T-helper 9 cell (primary cell): Measurements from ENCODE around the gene KCNG2.
"Not testable (repeated sequence)": the region's sequence is repeated elsewhere in the genome, so short reads cannot be mapped to it uniquely, and the experiment has no call there.

Source experiments
- DNase-seq: peaks from one replicate; pipeline ENCODE4 v3.0.0-alpha.2; 2020
- total RNA-seq, 2 donors: gene quantifications; one replicate each; lab custom pipeline; 2026; lab: John Stamatoyannopoulos, UW

The KCNG2 gene, protein sequence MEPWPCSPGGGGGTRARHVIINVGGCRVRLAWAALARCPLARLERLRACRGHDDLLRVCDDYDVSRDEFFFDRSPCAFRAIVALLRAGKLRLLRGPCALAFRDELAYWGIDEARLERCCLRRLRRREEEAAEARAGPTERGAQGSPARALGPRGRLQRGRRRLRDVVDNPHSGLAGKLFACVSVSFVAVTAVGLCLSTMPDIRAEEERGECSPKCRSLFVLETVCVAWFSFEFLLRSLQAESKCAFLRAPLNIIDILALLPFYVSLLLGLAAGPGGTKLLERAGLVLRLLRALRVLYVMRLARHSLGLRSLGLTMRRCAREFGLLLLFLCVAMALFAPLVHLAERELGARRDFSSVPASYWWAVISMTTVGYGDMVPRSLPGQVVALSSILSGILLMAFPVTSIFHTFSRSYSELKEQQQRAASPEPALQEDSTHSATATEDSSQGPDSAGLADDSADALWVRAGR
- total RNA-seq: 0 reads per million in 2 donors

DNA sequence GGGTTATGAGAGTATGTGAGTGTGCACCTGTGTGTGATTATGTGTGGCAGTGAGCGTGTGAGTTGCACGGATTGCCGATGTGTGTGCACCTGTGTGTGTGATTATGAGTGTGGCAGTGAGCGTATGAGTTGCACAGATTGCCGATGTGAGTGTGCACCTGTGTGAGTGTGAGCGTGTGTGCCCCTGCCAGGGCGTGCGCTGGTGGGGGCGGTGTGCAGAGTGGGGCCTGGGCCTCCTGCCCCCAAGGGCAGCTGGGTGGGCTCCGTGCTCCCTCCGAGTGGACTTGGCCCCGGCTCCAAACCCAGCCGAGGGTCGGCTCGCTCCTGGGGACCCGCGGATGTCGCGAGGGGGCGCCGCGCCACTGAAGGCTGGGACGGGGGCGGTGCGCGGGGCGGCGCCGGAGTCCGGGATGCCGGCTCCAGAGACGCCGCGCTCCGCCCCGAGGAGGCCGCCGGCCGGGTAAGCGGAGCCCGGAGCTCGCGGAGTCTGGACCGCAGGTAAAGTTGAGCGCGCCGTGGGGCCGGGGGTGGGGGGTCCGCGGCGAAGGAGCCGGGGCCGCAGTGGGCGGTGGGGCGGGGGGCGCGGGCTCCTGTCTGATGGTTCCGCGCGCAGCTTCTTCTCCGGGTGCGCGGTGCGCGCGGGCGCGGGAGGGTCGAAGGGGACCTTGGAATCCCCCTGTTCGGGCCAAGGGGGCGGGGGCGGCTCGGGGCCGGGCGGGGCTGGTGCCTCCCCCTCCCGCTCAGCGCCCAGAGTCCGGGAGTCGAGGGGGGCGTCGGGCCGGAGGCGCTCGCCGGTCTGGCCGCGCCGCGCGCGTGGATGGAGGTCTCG, at the start of gene KCNG2:
KCNG2 (plus strand) TSS at position 421 of the 828 bp plus-strand sequence. CDS start 65,730 bp downstream, outside the sequence.
- no peak for DNase-seq

DNA sequence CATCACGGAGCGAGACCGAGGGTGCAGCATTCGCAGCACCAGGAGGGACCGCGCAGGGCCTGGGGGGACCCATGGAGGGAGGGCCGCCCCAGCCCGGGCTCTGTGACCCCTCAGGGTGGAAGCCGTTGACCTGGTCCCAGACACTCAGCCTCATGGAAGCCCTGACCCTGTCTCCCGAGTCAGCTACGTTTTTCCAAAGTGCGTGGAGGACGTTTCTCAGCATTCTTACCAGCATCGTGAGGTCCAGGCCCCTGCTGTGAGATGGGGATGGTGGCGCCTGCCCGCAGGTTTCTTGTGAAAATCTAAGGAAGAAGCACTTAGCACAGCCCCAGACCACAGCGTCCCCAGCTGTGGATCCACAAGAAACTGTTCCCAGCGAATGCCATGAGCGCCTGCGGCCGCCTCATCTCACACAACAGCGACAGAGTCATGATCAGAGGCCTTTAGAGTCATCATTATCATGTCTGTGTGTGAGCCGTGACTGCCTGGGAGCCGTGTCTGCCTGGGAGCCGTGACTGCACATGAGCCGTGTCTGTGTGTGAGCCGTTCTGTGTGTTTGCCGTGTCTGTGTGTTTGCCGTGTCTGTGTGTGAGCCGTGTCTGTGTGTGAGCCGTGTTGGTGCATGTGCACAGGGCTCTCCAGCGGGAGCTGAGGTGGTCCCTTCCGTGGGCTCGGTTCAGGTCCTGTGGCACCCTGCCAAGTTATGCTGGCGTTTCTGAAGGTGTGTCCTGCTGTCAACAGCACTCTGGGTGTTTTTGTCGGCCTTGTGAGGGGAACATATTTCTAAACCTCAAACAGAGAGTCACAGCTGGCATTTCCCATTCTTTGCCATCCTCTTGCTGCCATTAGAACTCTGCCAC, 49.2 kb upstream of the KCNG2 start:
- DNase-seq: no peak

DNA sequence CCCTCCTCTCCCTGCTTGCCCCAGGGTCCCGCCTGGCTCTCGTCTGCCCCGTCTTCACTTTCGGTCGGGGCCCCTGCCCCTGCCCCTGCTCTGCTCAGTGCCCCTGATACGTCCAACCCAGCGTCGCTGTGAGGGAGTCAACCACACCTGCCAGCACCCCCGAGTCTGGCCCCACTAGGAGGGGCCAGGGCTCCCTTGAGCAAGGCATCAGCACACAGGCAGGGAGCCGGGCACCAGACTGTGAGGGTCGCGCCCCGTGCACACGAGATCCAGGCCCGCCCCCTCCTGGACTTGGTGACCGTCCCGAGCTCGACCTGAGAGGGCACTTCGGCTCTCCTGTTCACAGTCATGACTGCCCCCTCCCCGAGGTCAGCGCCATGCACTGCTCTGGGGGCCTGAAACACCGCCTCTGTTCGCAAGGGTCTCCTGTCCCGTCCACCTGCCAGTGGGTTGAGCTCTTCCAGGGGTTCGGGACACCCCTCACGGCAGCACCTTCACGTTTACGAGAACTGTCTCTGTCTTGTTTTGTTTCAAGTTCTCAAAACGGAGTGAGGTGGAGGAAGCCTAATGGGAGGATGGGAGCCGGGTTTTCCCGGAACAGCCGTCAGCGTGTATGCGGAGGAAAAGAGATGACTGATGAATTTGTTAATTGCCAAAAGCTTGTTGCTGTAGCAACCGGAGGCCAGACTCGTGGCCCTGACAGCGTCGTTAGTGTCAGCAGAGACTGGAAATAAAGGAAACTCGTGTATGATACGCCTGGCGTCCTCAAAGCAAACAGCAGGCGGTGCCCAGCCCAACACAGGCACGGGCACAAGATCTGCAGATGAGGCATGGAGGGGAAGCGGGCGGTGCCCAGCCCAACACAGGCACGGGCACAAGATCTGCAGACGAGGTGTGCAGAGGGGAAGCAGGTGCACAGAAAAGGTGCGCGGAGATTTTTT, 48.2 kb upstream of the KCNG2 start:
- DNase-seq: no peak

DNA sequence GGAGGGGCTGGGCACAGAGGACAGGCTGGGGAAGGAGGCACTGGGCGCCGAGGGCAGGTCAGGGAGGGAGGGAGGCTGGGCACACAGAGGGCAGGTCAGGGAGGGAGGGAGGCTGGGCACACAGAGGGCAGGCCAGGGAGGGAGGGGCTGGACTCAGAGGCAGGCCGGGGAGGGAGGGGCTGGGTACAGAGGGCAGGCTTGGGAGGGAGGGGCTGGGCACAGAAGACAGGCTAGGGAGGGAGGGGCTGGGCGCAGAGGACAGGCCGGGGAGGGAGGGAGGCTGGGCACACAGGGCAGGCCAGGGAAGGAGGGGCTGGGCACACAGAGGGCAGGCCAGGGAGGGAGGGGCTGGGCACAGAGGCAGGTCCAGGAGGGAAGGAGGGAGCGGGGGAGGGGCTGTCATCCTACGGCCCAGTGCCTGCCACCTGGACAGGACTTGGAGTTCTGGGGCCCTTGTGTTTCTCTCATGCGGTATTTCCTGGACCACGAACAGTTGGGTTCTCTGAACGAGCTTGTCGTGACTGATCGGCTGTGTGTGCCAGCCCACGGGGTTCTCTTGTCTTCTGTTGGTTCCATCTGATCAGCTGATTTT, 46.7 kb upstream of the KCNG2 start:
- no peak for DNase-seq

DNA sequence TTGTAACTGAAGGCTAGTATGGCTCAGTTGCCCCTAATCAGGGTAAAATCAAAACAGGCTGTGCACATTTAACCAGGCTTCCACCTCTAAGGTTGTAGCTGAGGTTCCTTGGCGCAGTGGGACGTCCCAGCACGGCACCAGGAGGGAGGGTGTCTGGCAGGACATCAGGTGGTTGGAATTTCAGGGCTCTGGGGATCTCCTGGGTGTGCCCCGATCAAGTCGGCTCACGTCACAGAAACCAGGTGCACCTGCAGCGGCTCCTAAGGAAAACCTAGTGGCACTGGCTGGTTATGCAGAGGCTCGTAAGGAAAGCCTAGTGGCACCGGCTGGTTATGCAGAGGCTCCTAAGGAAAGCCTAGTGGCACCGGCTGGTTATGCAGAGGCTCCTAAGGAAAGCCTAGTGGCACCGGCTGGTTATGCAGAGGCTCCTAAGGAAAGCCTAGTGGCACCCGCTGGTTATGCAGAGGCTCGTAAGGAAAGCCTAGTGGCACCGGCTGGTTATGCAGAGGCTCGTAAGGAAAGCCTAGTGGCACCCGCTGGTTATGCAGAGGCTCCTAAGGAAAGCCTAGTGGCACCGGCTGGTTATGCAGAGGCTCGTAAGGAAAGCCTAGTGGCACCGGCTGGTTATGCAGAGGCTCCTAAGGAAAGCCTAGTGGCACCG, 45.7 kb upstream of the KCNG2 start:
- not testable (repeated sequence) for DNase-seq

DNA sequence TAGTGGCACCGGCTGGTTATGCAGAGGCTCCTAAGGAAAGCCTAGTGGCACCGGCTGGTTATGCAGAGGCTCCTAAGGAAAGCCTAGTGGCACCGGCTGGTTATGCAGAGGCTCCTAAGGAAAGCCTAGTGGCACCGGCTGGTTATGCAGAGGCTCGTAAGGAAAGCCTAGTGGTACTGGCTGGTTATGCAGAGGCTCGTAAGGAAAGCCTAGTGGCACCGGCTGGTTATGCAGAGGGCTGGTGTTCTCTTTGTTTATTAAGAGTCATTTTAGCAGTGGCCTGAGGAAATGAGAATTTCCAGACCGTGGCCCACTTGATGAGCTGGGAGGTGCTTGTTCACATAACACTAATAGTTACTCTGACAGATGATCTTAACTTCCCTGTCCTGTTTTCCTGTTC, 44.8 kb upstream of the KCNG2 start:
- DNase-seq: not testable (repeated sequence)

DNA sequence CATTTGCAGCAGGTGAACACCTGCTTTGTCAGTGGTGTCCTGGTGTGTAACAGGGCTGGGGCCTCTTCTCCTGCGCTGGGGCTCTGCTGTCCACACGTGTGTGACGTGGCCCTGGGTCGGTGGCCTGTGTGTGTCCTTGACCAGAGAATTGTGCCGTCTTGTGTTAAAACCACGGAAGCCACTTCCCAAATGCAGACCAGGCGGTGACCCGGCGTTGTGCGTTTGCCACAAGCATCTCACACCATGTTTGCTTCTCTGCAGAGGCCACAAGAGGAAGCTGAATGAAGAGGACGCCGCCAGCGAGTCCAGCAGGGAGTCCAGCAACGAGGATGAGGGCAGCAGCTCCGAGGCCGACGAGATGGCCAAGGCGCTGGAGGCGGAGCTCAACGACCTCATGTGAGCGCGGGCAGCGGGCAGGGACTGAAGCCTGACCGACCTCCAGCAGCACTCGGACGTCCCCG, 44.3 kb upstream of the KCNG2 start:
- DNase-seq: no peak

DNA sequence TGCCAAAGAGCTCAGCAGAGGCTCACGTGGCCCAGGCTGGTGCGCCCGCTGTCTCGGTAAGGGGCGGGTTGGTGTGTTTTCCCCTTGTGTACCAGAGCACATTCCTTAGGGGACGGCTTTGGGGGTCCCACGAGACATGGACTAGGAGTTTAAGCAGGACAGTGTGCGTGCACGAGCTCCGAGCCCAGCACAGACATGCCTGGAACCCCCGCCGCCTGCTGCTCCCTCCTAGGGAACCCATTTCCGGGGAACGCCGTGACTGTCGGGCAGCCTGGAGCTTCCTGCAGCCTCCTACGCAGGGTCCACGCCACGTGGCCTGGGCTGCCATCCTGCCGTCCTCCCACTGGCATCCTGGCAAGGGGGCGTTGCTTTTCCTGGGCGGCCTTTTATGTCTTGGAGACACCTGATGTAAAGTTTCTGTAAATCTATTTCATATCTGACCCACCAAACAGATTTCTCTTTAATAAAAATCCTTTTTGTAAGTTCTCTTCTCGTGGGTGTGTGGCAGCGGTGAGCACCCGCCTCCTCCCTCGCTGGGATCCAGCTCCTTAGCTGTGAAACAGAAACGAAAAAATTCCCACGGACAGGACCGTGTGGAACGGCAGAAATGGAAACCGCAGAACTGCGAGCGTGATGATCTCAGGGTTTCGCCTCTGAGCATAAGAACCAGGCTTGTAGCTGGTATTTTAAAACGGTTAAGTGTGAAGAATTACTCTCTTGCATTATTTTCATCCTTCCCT, 43.5 kb upstream of the KCNG2 start:
- DNase-seq: no peak

DNA sequence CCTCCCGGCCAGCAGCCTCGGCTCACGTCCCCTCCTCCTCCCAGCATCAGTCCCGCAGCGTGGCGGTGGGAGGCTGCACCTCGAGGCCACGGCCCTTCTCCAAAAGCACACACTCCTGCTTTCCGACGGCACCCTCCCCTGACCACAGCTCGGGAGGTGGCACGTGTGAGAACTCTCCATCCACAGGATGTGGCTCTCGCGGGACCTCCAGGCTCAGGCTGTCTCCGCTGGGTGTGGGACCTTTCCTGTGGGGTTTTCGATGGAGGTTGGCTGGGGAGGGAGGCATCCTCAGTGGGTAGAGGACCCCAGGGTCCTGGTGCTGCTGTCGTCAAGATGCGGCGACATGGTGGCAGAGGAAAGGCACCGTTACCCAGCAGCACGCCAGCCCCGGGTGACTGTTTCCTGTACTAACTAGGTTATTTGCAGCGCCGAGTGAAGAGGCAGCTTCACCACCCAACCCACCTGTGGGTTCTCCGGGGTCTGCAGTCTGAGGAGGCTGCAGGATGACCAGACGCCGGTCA, 42.8 kb upstream of the KCNG2 start:
- DNase-seq: no peak

DNA sequence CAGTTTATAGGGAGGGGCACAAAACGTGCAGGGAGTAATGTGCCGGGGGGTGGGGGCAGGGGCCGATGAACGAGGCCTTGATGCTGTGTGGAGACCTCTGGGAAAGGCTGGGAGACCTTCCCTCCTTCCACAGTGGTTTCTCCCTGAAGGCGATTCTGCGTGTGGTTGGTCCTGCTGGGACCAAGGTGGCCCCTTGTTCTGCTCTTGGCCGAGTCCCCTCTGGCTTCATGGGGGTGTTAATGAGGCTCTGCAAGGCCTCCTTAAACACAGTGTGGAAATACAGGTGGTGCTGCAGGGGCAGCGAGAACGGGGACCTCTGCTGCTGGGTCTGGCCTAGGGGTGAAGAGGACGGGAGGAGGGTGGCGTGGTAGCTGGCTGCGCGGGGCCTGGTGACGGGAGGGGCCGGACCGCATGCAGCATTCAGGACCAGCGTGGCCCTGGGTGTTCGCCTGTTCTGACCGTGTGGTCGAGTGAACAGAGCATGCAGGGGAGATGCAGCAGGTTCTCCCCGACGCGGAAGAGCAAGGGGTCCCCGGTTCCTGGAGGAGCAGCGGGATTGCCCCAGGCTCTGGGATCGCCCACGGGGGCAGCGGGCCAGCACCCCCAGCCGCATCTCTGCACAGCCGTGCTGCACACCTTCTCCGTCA, 42.1 kb upstream of the KCNG2 start:
- no peak for DNase-seq

DNA sequence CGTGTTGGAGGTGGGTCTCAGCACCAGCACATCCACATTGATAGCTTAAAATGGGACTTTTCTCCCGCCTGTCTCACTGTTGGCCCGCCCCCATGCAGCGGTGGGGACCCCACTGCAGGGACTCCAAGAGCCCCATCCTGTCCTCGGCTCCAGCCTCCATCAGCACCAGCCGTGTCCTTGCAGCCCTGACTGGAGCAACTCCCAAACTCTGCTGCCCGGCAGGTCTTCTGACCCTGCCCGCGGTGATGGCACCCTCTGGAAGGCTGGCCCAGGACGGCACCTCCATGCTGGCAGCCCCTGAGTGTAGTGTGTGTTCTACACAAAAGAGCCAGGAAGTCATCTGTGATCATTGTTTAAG, 41.6 kb upstream of the KCNG2 start:
- no peak for DNase-seq

DNA sequence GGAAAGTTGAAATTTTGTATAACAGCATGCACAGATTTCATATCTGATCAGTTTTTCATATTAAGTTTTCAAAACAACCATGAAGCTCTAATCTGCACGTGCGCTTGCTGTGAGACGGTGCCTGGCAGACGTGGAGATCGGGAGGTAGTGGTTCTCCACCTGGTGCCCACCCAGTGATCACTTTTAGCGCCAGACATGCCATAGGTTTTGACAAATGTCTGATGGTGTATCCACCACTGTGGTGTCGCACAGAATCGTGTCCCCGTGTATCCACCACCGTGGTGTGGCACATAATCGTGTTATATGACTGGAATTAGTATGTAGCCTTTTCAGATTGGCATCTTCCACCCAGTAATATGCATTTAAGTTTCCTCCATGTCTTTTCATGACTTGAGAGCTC, 40.9 kb upstream of the KCNG2 start:
- DNase-seq: no peak

DNA sequence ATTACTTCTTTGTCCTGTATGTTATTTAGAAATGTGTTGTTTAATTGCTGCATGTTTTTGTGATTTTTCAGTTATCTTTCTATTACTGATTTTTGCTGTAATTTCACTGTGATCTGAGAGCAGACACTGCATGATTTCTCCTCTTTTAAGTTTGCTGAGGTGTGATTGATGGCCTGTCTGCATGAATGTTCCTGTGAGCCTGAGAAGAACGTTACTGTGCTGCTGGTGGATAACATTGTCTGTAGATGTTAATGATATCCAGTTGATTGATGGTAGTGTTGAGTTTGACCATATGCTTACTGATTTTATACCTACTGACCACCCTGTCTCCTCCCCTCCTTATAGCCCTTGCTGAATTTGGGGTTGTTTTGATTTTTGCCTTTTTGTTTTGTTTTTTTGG, 37.4 kb upstream of the KCNG2 start:
- DNase-seq: no peak

DNA sequence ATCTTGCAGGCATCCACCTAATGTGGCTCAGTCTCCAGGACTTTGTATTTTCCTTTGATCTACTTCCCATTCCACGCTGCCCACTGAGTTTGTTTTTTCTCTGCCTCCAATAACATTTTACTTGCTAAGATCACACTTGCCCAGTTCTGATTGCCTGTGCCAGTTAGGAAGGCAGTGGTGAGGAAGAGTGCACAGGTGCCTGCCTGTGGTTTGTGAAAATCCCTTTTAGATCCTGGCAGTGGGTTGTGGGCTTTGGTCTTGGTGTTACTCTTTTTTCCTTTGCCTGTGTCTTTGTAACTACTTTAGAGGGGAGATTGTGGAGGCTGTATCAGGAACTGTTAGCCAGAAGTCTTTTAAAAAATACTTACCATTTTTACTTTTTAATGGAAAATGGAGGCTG, 36.9 kb upstream of the KCNG2 start:
- DNase-seq: no peak

DNA sequence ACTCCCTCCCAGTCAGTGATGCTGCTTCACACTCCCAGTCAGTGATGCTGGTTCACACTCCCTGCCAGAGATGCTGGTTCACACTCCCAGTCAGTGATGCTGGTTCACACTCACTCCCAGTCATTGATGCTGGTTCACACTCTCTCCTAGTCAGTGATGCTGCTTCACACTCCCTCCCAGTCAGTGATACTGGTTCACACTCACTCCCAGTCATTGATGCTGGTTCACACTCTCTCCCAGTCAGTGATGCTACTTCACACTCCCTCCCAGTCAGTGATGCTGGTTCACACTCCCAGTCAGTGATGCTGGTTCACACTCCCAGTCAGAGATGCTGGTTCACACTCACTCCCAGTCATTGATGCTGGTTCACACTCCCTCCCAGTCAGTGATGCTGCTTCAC, 34.3 kb upstream of the KCNG2 start:
- no peak for DNase-seq

DNA sequence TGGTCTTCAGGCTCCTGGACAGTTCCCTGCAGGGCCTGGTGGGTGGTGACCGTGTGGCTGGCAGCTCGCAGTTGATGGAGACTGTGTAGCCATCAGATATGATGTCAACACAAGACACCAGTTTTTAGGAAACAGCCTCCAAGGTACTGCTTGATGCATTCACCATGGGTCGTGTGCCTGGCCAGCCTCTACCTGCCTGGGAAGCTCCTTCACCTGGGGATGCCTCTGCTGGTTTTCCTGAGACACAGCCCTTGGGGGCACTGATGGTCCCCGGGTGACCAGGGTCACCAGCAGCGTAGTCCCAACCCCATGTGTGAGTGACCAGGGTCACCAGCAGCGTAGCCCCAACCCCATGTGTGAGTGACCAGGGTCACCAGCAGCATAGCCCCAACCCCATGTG, 33.6 kb upstream of the KCNG2 start:
- no peak for DNase-seq

DNA sequence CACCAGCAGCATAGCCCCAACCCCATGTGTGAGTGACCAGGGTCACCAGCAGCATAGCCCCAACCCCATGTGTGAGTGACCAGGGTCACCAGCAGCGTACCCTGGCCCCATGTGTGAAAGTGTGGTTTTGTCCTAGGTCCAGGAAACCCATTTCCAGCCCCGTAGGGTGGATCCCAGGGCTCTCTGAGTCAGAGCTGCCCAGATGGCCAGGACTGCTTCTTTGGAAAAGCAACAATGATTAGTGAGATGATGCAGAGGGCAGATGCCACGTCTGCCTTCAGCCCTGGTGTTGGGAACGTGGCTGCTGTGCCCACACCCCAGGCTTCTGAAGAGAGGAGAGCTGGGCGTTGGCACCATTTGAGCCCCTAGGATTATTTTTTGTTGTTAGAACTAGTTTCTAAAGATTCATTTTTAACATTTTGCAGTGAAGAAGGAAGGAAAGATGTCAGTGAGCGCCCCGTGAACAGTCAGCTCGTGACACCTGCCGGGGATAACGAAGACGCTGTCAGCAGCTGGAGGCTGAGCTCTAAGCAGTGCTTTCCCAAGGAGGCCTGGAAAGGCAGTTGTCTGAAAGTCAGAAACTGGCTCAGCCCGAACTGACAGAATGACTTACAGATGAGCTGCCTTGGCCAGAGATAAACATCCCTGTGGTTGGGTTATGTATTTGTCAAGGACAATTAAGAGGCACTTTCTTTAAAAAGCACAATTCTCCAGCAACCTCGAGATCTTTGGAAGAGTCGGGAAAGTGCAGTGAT, 32.1 kb upstream of the KCNG2 start:
- DNase-seq: no peak

DNA sequence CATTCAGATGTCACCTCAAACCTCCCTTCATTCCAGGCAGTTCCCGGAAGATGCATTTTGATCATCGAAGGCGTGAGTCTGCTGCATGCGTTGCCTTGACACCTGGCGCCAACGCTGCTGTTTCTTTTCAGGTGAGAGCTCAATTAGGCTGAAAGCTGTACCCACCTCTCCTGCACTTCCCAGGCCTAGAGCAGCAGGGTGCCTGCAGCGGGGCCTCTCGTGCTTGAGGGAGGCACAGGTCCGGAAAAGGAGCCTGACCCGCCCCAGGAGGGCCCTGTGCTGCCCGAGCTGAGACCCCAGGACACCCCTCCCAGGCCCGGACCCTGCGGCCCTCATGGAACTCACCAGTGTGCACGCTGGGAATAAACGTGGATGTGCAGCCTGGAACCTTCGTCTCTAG, 31.4 kb upstream of the KCNG2 start:
- no peak for DNase-seq
